Epithelial cell of proximal tubule (primary cell): ENCODE data around the gene CDH4. TPM values are rescaled to one million over a fixed set of nuclear protein-coding genes. Genes with fewer than 3 reads are reported as not detected.

Experiments
- DNase-seq: peaks from one replicate; pipeline ENCODE4 v3.0.0-alpha.2; 2011; ENCODE audit warnings: low read depth
- H3K4me3 ChIP-seq: 2 replicates; pipeline ENCODE4 v1.5.1; 2011; ENCODE audit warnings: low read depth, mild to moderate bottlenecking, low read length
- CTCF ChIP-seq: conservative IDR thresholded peaks from 2 replicates; pipeline ENCODE4 v1.5.1; 2012; ENCODE audit warnings: low read depth, mild to moderate bottlenecking, low read length
- total RNA-seq: library from RNA; depleted of rRNA; stranded (reverse); fragments of >200 nt; gene quantifications from 2 replicates; pipeline ENCODE4 v1.2.3, GENCODE V29; 2015

The CDH4 gene
- total RNA-seq, 1 donor from 2014 or later = 17.1 TPM

- no peak overlapping the region for H3K4me3 ChIP-seq
- peak; percentile 31 for TF ChIP-seq CTCF
- no peak for DNase-seq
Measured at GRCh38 chr20:61638802-61639585, 386.9 kb downstream of the CDH4 start.

GRCh38 chr20:61640131-61640870 lies 388.2 kb downstream of the CDH4 start:
- no peak overlapping the region for H3K4me3 ChIP-seq
- no peak for TF ChIP-seq CTCF
- no peak for DNase-seq

- DNase-seq = no peak
- no peak overlapping the region for H3K4me3 ChIP-seq
- no peak for TF ChIP-seq CTCF
Measured at GRCh38 chr20:61640871-61641245, 388.8 kb downstream of the CDH4 start.

GRCh38 chr20:61643656-61644377 lies 391.8 kb downstream of the CDH4 start:
- no peak for DNase-seq
- no peak overlapping the region for H3K4me3 ChIP-seq
- no peak for TF ChIP-seq CTCF

GRCh38 chr20:61644378-61645076 lies 392.5 kb downstream of the CDH4 start:
- no peak overlapping the region for H3K4me3 ChIP-seq
- no peak for TF ChIP-seq CTCF
- DNase-seq = no peak

- TF ChIP-seq CTCF = no peak
- no peak overlapping the region for H3K4me3 ChIP-seq
- DNase-seq = no peak
Measured at GRCh38 chr20:61645732-61646131, 393.7 kb downstream of the CDH4 start.
